ENCODE data around the gene ESYT2. TPM values are rescaled to one million over a fixed set of nuclear protein-coding genes. Genes with fewer than 3 reads are reported as not detected.

The ESYT2 gene
- polyA plus RNA-seq, 1 donor (not counting 4 experiments of a cell fraction or from before 2014, with no cell fraction given), result 45.9 TPM

DNA sequence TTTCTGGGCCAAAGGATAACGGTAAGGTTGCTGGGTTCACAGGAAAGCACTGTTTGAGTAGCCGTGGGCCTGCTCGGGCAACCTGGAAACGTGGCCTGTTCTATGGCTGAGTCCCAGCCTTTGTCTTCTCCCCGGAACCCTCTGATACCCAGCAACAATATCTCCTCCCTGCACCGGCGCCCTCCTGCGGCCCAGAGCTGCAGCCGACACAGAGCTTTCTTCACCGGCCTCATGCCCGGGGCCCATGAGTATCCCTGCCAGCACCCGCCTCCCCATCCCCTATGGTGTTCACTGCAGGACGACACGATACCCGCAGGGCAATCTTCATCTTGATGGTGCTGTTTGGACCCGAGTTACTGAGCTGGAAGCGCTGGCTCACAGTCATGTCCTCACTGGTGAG lies 86.1 kb downstream of the ESYT2 start:
- FAIRE-seq (no peak), DNase-seq (ENCODE audit: low read depth, low spot score) (no peak)
- dilution Hi-C loops (cut with MboI; ENCODE audit: extremely low pct_ligation_motif_present, low sequenced_read_pairs), result no loop called here
- Histone ChIP-seq H3K4me2 (ENCODE audit: control insufficient read depth, extremely low read depth, insufficient read depth, low read depth, low read length) (no peak overlapping the region), H2AFZ (ENCODE audit: control insufficient read depth, low read length) (no peak overlapping the region), H3K27ac (ENCODE audit: control insufficient read depth, insufficient read depth, low read length) (no peak overlapping the region), H3K27me3 (ENCODE audit: control insufficient read depth, extremely low read depth, insufficient read depth, low read length) (no peaks in the 10 kb centered on the region), H3K79me2 (ENCODE audit: control insufficient read depth, insufficient read depth, low read length) (no peaks in the 10 kb centered on the region), H3K4me3 (ENCODE audit: control insufficient read depth in 2 of 3, extremely low read depth in 1 of 3, insufficient read depth in 2 of 3, low read depth in 1 of 3, low read length in 3 of 3) (no peak overlapping the region), H3K9me3 (ENCODE audit: control insufficient read depth, low read depth, low read length) (no peaks in the 10 kb centered on the region), H3K4me1 (ENCODE audit: control insufficient read depth, extremely low read depth, insufficient read depth, low read length) (no peaks in the 10 kb centered on the region), H3K9me1 (ENCODE audit: control insufficient read depth, extremely low read depth, insufficient read depth, low read length) (no peaks in the 10 kb centered on the region), H3K36me3 (ENCODE audit: control insufficient read depth in 2 of 2, extremely low read depth in 1 of 2, insufficient read depth in 2 of 2, low read length in 2 of 2) (peaks cover 24 to 38% of the 10 kb centered on the region in 2 experiments), H4K20me1 (ENCODE audit: control insufficient read depth, extremely low read depth, insufficient read depth, low read length) (no peaks in the 10 kb centered on the region), H3K9ac (ENCODE audit: control insufficient read depth, extremely low read depth, insufficient read depth, low read length) (no peak overlapping the region)
- TF ChIP-seq, protein P1, sequence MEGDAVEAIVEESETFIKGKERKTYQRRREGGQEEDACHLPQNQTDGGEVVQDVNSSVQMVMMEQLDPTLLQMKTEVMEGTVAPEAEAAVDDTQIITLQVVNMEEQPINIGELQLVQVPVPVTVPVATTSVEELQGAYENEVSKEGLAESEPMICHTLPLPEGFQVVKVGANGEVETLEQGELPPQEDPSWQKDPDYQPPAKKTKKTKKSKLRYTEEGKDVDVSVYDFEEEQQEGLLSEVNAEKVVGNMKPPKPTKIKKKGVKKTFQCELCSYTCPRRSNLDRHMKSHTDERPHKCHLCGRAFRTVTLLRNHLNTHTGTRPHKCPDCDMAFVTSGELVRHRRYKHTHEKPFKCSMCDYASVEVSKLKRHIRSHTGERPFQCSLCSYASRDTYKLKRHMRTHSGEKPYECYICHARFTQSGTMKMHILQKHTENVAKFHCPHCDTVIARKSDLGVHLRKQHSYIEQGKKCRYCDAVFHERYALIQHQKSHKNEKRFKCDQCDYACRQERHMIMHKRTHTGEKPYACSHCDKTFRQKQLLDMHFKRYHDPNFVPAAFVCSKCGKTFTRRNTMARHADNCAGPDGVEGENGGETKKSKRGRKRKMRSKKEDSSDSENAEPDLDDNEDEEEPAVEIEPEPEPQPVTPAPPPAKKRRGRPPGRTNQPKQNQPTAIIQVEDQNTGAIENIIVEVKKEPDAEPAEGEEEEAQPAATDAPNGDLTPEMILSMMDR (optimal IDR thresholded peaks at IDR 0.05 in 1 of 3, IDR thresholded peaks at IDR 0.05 in 1 of 3, conservative IDR thresholded peaks at IDR 0.05 in 1 of 3; ENCODE audit: extremely low read depth in 1 of 3, insufficient read depth in 2 of 3, low read length in 3 of 3), result no peak
- no peak for TF ChIP-seq EZH2 (IDR thresholded peaks at IDR 0.05; ENCODE audit: low read length)

DNA sequence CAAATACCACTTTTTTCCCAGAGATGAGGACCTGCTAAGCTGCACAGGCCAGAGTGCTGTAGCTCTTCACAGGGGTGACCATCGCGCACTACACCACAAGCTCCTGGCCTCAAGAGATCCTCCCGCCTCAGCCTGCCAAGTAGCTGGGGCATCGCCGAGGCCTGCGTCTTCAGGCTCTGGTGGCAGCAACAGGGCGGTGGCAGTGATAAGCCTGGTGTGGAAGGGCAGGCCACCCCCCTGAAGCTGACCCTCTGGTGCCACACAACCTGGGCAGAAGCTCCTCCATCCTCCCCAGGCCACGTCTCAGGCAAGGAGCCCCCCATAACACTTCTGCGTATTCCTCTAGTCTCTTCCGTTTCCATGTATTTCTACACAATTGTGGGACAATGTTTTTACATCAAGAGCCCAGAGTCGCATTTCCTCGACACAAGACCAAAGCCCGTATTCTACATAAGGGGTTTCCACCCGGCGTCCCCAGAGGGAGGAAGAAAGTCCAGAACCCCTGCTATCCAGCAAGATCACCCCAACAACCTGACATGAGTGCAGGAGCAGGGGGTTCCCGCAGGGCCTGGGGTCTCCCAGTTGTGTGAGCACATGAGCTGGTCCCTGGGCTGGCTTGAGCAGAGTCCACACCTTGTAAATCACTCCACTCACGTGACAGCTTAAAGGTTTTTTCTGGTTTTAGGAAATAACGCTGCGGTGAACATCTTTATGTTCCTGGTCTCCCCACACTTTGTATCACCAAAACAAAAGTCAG lies 87.1 kb downstream of the ESYT2 start:
- Histone ChIP-seq H2AFZ (ENCODE audit: control insufficient read depth, low read length) (no peak overlapping the region), H3K9ac (ENCODE audit: control insufficient read depth, extremely low read depth, insufficient read depth, low read length) (no peak overlapping the region), H3K4me1 (ENCODE audit: control insufficient read depth, extremely low read depth, insufficient read depth, low read length) (no peaks in the 10 kb centered on the region), H3K79me2 (ENCODE audit: control insufficient read depth, insufficient read depth, low read length) (no peaks in the 10 kb centered on the region), H3K9me3 (ENCODE audit: control insufficient read depth, low read depth, low read length) (no peaks in the 10 kb centered on the region), H3K4me3 (ENCODE audit: control insufficient read depth in 2 of 3, extremely low read depth in 1 of 3, insufficient read depth in 2 of 3, low read depth in 1 of 3, low read length in 3 of 3) (no peak overlapping the region), H3K27ac (ENCODE audit: control insufficient read depth, insufficient read depth, low read length) (no peak overlapping the region), H3K4me2 (ENCODE audit: control insufficient read depth, extremely low read depth, insufficient read depth, low read depth, low read length) (no peak overlapping the region), H4K20me1 (ENCODE audit: control insufficient read depth, extremely low read depth, insufficient read depth, low read length) (no peaks in the 10 kb centered on the region), H3K36me3 (ENCODE audit: control insufficient read depth in 2 of 2, extremely low read depth in 1 of 2, insufficient read depth in 2 of 2, low read length in 2 of 2) (peaks cover 26 to 38% of the 10 kb centered on the region in 2 experiments), H3K27me3 (ENCODE audit: control insufficient read depth, extremely low read depth, insufficient read depth, low read length) (no peaks in the 10 kb centered on the region), H3K9me1 (ENCODE audit: control insufficient read depth, extremely low read depth, insufficient read depth, low read length) (no peaks in the 10 kb centered on the region)
- FAIRE-seq (no peak), DNase-seq (ENCODE audit: low read depth, low spot score) (no peak)
- dilution Hi-C loops (cut with MboI; ENCODE audit: extremely low pct_ligation_motif_present, low sequenced_read_pairs), result no loop called here
- TF ChIP-seq, protein P1 (optimal IDR thresholded peaks at IDR 0.05 in 1 of 3, IDR thresholded peaks at IDR 0.05 in 1 of 3, conservative IDR thresholded peaks at IDR 0.05 in 1 of 3; ENCODE audit: extremely low read depth in 1 of 3, insufficient read depth in 2 of 3, low read length in 3 of 3), result no peak
- TF ChIP-seq EZH2 (IDR thresholded peaks at IDR 0.05; ENCODE audit: low read length), result no peak
